IMR-90 (cell line): ENCODE measurements around the gene TSC22D3. TPM values are rescaled to one million over a fixed set of nuclear protein-coding genes. Genes with fewer than 3 reads are reported as not detected.

Experiments used
- ATAC-seq: fragments of 200-7000 bp; cut with Tn5 transposase; 2 replicates; pipeline ENCODE4 v1.9.1; 2020; ENCODE audit warnings: low read depth, mild to moderate bottlenecking, moderate library complexity
- BruUV-seq: library from RNA; stranded (reverse); fragments of 400-500 nt; replicated peaks from 2 replicates; lab custom pipeline; 2021; lab: Mats Ljungman, UMichigan
- CTCF ChIA-PET: fragments of 300-600 bp; formaldehyde crosslinking; extraction: SDS; loops from one replicate; lab custom pipeline; 2021; ENCODE audit warnings: antibody characterized with exemption; lab: Yijun Ruan, JAX
- POLR2A ChIA-PET: fragments of 300-600 bp; sonication (Branson Sonifier 250); formaldehyde crosslinking; loops from one replicate; lab custom pipeline; 2022; ENCODE audit warnings: antibody characterized with exemption; ENCODE audit not compliant: unreplicated experiment; lab: Charles Lee
- DNase-seq: peaks from one replicate; pipeline ENCODE4 v3.0.0; 2013
- H2AFZ ChIP-seq: replicated peaks from 2 replicates; pipeline ENCODE3; 2013; ENCODE audit warnings: low read length, mild to moderate bottlenecking; ENCODE audit not compliant: poor library complexity
- H2AK5ac ChIP-seq: 2 replicates; pipeline ENCODE4 v1.6.1; 2013; ENCODE audit warnings: low read depth, low read length, inconsistent platforms
- H2AK9ac ChIP-seq: replicated peaks from 2 replicates; pipeline ENCODE3; 2013; ENCODE audit warnings: mild to moderate bottlenecking, low read depth, low read length, moderate library complexity; ENCODE audit not compliant: poor library complexity
- H2BK120ac ChIP-seq: 2 replicates; pipeline ENCODE4 v1.6.1; 2013; ENCODE audit warnings: low read depth, low read length, inconsistent platforms
- H2BK15ac ChIP-seq: 3 replicates; pipeline ENCODE4 v1.6.1; 2013; ENCODE audit warnings: low read depth, low read length, inconsistent platforms
- H2BK20ac ChIP-seq: 2 replicates; pipeline ENCODE4 v1.6.1; 2013; ENCODE audit warnings: low read depth, mild to moderate bottlenecking, inconsistent platforms, low read length, moderate library complexity
- H2BK5ac ChIP-seq: 2 replicates; pipeline ENCODE4 v1.6.1; 2013; ENCODE audit warnings: mild to moderate bottlenecking, low read depth, low read length, inconsistent platforms; ENCODE audit not compliant: poor library complexity, severe bottlenecking
- H3K14ac ChIP-seq: replicated peaks from 2 replicates; pipeline ENCODE4 v1.6.1; 2013; ENCODE audit warnings: low read depth, low read length, inconsistent platforms
- H3K18ac ChIP-seq: 2 replicates; pipeline ENCODE4 v1.6.1; 2013; ENCODE audit warnings: low read depth, low read length, control low read depth
- H3K23ac ChIP-seq: 2 replicates; pipeline ENCODE4 v1.6.1; 2013; ENCODE audit warnings: low read depth, low read length, inconsistent platforms
- H3K27ac ChIP-seq: 2 replicates; pipeline ENCODE4 v1.5.1; 2013; ENCODE audit warnings: mild to moderate bottlenecking, control low read depth, low read length; ENCODE audit not compliant: insufficient read depth
- H3K27me3 ChIP-seq: 2 replicates; pipeline ENCODE4 v1.6.1; 2013; ENCODE audit warnings: low read length; ENCODE audit not compliant: control insufficient read depth, insufficient read depth
- H3K36me3 ChIP-seq: 2 replicates; pipeline ENCODE4 v1.6.1; 2013; ENCODE audit warnings: low read length, mixed read lengths; ENCODE audit not compliant: control insufficient read depth, insufficient read depth
- H3K4ac ChIP-seq: 2 replicates; pipeline ENCODE4 v1.6.1; 2013; ENCODE audit warnings: low read depth, low read length, inconsistent platforms
- H3K4me1 ChIP-seq: 2 replicates; pipeline ENCODE4 v1.6.1; 2013; ENCODE audit warnings: low read length, mixed read lengths; ENCODE audit not compliant: control insufficient read depth, insufficient read depth
- H3K4me2 ChIP-seq: 2 replicates; pipeline ENCODE4 v1.6.1; 2013; ENCODE audit warnings: low read depth, mild to moderate bottlenecking, control low read depth, low read length, moderate library complexity
- H3K4me3 ChIP-seq: 2 replicates; pipeline ENCODE4 v1.5.1; 2013; ENCODE audit warnings: low read depth, mild to moderate bottlenecking, control low read depth, low read length, moderate library complexity; ENCODE audit not compliant: insufficient read depth
- H3K56ac ChIP-seq: 2 replicates; pipeline ENCODE4 v1.6.1; 2013; ENCODE audit warnings: low read length, inconsistent platforms; ENCODE audit not compliant: insufficient read depth; ENCODE audit errors: extremely low read depth
- H3K79me1 ChIP-seq, 2 experiments: 2 replicates each; pipeline ENCODE4 v1.6.1; 2013; ENCODE audit warnings: low read length in 2 of 2, inconsistent platforms in 1 of 2, low read depth in 1 of 2
- H3K9ac ChIP-seq: 2 replicates; pipeline ENCODE4 v1.6.1; 2013; ENCODE audit warnings: low read depth, low read length, control low read depth
- H3K9me1 ChIP-seq: 2 replicates; pipeline ENCODE4 v1.6.1; 2013; ENCODE audit warnings: low read length, inconsistent platforms; ENCODE audit not compliant: insufficient read depth
- H3K9me3 ChIP-seq: 2 replicates; pipeline ENCODE4 v1.6.1; 2013; ENCODE audit warnings: low read length; ENCODE audit not compliant: control insufficient read depth, insufficient read depth
- H4K20me1 ChIP-seq: 2 replicates; pipeline ENCODE4 v1.6.1; 2013; ENCODE audit warnings: low read length, inconsistent platforms; ENCODE audit not compliant: insufficient read depth
- H4K5ac ChIP-seq: 2 replicates; pipeline ENCODE4 v1.6.1; 2013; ENCODE audit warnings: mild to moderate bottlenecking, low read depth, low read length, control low read depth
- H4K8ac ChIP-seq, 2 experiments: 2 replicates each; pipeline ENCODE4 v1.6.1; 2013; ENCODE audit warnings: low read depth in 2 of 2, low read length in 2 of 2, control low read depth in 1 of 2, inconsistent platforms in 1 of 2
- H4K91ac ChIP-seq: 2 replicates; pipeline ENCODE4 v1.6.1; 2013; ENCODE audit warnings: low read depth, low read length, inconsistent platforms; ENCODE audit not compliant: insufficient read depth
- CEBPB ChIP-seq: IDR thresholded peaks from 2 replicates; pipeline ENCODE4 v1.6.1; 2012; ENCODE audit warnings: low read depth, low read length, improper control_type of control experiment
- CHD1 ChIP-seq: IDR thresholded peaks from 2 replicates; pipeline ENCODE4 v1.6.1; 2012; ENCODE audit warnings: low read depth, low read length, improper control_type of control experiment
- MAZ ChIP-seq: IDR thresholded peaks from 2 replicates; pipeline ENCODE4 v1.6.1; 2012; ENCODE audit warnings: low read depth, mild to moderate bottlenecking, low read length, improper control_type of control experiment, moderate library complexity, borderline replicate concordance
- WGBS, 2 experiments: methylation state at CpG; one replicate each; pipeline versions ENCODE4 v1.1.5 to v1.1.7; 2013; ENCODE audit warnings: missing lambda C conversion rate in 2 of 2; ENCODE audit not compliant: insufficient read length in 1 of 2; ENCODE audit errors: extremely low coverage in 2 of 2; 5-methylcytosine and 5-hydroxymethylcytosine counted together
- dilution Hi-C: fragments of 300-500 bp; cut with HindIII; formaldehyde crosslinking; loops from one replicate; pipeline ENCODE4 v1.14.3; 2018; ENCODE audit warnings: low sequenced_read_pairs; ENCODE audit not compliant: unreplicated experiment
- in situ Hi-C: fragments of 300-500 bp; cut with MboI; formaldehyde crosslinking; loops from 3 replicates; pipeline ENCODE4 v1.14.3; 2019; ENCODE audit warnings: low sequenced_read_pairs, inconsistent platforms, mixed read lengths
- intact Hi-C: fragments of 100-400 bp; cut with micrococcal nuclease; formaldehyde crosslinking; loops from 2 replicates; pipeline ENCODE4 v1.10.0; 2022
- polyA plus RNA-seq, 3 experiments: library from polyadenylated mRNA; depleted of rRNA; stranded (reverse); fragments of >200 nt; gene quantifications; 2 replicates each; pipeline ENCODE4 v1.2.3, GENCODE V29; 2012; ENCODE audit warnings: low replicate concordance in 1 of 3
- total RNA-seq: library from RNA; depleted of rRNA; stranded (reverse); fragments of >200 nt; gene quantifications from 2 replicates; pipeline ENCODE4 v1.2.3, GENCODE V29; 2012

TSC22D3 gene
- total and polyA plus RNA-seq, 2 of the 4 experiments (the other 2 are of a cell fraction), result 9.9 to 14.0 TPM

DNA sequence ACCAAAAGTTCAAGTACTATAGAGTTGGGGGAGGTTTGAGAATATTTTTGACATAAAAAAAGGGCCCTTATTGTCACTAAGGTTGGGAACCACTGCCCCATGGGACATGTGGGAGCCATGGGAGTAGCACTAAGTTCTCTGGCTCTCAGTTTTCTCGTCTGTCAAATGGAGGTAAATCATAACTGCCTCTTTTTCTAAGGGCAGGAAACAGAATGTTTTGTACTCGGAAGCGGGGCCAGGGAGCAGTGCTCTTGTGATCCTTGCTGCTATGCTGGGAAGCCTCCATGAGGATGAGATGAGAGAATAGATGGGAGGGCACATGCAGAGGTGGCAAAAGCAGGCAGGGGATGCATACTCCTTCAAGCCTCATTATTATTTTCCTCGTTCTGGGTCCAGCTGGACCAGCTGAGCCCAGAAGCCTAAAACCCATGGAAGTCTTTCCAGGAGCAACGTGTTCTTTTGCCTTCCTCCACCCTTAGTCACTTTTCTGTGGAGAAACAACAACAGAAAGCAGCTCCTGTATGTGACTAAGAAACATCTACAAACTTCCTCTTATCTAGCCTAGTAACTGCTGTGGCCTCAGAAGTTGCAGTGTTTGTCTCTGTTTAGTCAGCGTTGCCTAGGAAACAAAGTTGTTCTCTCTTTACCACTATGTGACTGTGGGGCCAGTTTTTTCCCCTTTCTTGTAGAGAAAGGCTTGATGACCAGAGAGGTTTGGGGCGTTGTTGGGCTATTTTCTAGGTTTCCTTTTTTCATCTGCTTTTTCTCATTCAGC, 64.8 kb downstream of the TSC22D3 start:
- H3K56ac ChIP-seq, result no peak overlapping the region
- no peaks in the 10 kb centered on the region for H3K9me3 ChIP-seq
- peaks cover 6% of the 10 kb centered on the region for H3K27me3 ChIP-seq
- peak overlapping the region; percentile 60; the same call in 1 of the 2 replicates for H3K27ac ChIP-seq
- in situ Hi-C loops, result no loop called here
- H2BK15ac ChIP-seq, result no peak overlapping the region
- H3K4ac ChIP-seq, result peak overlapping the region; percentile 1
- H2BK5ac ChIP-seq, result peak overlapping the region; percentile 2
- CTCF ChIA-PET, result no interaction called here
- H2BK120ac ChIP-seq, result peak overlapping the region; percentile 0; the same call in 1 of the 2 replicates
- H4K5ac ChIP-seq, result no peak overlapping the region
- H2AK9ac ChIP-seq, result no peak overlapping the region
- no peak overlapping the region for H3K14ac ChIP-seq
- dilution Hi-C loops, result no loop called here
- POLR2A ChIA-PET, result interaction anchor here (1.0 kb wide), 1 partner anchor 19 kb away, joined by 3 read pairs; no protein-coding TSS in a partner anchor
- no peak overlapping the region for H3K23ac ChIP-seq
- H3K4me3 ChIP-seq, result no peak overlapping the region
- H3K4me2 ChIP-seq, result peak overlapping the region; percentile 34
- DNase-seq, result peak; percentile 93
- peak overlapping the region in 1 of 2 experiments; percentile 15; a peak in 1 of 4 replicates for H4K8ac ChIP-seq
- H3K4me1 ChIP-seq, result peaks cover 10% of the 10 kb centered on the region; the same call in 1 of the 2 replicates
- H2AK5ac ChIP-seq, result no peak overlapping the region
- no peaks in the 10 kb centered on the region; the same call in 1 of the 2 replicates for H4K20me1 ChIP-seq
- H3K9ac ChIP-seq, result no peak overlapping the region
- TF ChIP-seq CHD1 (no peak), MAZ (no peak), CEBPB (peak; percentile 35; the same call in 1 of the 2 replicates)
- no peak overlapping the region for H2BK20ac ChIP-seq
- H4K91ac ChIP-seq, result no peak overlapping the region
- intact Hi-C loops, result loop anchor here (2.0 kb wide), 1 partner anchor 56 kb away; no protein-coding TSS in a partner anchor
- ATAC-seq, result peak; percentile 75
- no peak overlapping the region for H3K18ac ChIP-seq
- no TSS peak for BruUV-seq
- H3K79me1 ChIP-seq, result peaks cover 0 to 13% of the 10 kb centered on the region in 2 experiments; a peak in 2 of 4 replicates
- H3K36me3 ChIP-seq, result peaks cover 3% of the 10 kb centered on the region; the same call in 1 of the 2 replicates
- 0% methylated on average over 1 of the region's 7 CpGs; no CpG with 5 or more reads in 1 of the 2 experiments for WGBS, 2 experiments
- peaks cover 13% of the 10 kb centered on the region; the same call in 1 of the 2 replicates for H3K9me1 ChIP-seq
- H2AFZ ChIP-seq, result no peak overlapping the region
